CD4-positive, alpha-beta T cell treated with Interleukin-21 for 1 hour (primary cell): ENCODE data around the gene MT3.
A peak's percentile ranks its signal among the peaks of the same experiment; 100 is the strongest.
"Not testable (repeated sequence)": the region's sequence is repeated elsewhere in the genome, so short reads cannot be mapped to it uniquely, and the experiment has no call there.

Source experiments
- DNase-seq: peaks from one replicate; pipeline ENCODE4 v3.0.0-alpha.2; 2020

The MT3 gene

GRCh38 chr16:56610017-56610608, 20.8 kb downstream of the MT3 start:
- peak; percentile 76 for DNase-seq

DNA sequence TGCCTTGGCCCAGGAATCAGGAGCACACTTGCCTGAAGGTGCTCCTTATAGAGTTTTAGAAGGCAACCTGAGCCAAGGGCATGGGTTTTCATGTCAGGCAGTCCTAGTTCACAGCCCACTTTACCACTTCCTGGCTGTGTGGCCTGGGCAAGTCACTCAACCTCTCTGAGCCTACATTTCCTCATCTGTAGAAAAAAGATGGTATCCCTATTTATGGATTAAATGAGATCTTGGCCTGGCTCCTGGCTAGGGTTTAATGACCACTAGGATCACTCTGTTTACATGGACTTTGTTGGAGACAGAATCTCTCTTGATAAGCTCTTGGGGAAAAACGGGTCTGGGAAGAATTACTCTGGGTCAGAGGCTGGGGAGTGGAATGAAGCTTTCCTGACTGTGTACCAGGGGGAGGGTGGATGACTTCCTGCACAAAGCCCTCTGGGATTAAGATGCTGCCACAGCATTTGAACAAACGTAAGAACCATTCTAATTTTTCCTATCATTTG, 21.3 kb downstream of the MT3 start:
- no peak for DNase-seq

GRCh38 chr16:56611281-56611833, 22.0 kb downstream of the MT3 start:
- no peak for DNase-seq

- no peak for DNase-seq
Observed at GRCh38 chr16:56613706-56614105, 24.4 kb downstream of the MT3 start.

- DNase-seq = no peak
Observed at GRCh38 chr16:56614549-56614991, 25.2 kb downstream of the MT3 start.

- no peak for DNase-seq
Observed at GRCh38 chr16:56615353-56615752, 26.0 kb downstream of the MT3 start.

DNA sequence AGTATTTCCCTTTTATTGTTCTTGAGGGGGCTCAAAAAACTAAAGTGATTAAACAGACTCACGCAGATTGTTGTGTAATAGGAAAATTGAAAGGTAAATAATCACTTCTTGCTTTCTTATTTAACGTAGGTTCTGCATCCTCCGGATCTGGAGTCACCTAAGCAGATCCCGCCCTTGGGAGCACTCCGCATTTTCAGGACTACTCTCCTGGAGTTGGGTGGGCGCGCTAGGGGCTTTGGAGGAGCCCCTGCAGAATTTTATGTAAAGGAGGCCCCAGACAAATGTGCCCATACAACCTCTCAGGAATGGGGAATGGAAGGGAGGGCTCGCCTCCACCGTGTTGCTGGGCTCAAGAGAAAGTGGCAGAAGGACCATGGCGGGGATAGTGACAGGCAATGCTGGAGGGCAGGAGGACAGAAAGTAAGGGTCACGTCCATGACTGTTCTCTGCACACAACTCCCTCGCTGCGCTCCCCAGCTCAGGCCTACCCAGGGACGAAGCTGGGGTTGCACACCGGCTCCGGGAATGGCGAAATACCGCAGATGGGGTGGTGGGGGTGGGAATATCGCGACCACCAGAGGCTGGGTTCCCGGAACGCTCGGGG, 27.4 kb downstream of the MT3 start:
- DNase-seq = no peak

DNA sequence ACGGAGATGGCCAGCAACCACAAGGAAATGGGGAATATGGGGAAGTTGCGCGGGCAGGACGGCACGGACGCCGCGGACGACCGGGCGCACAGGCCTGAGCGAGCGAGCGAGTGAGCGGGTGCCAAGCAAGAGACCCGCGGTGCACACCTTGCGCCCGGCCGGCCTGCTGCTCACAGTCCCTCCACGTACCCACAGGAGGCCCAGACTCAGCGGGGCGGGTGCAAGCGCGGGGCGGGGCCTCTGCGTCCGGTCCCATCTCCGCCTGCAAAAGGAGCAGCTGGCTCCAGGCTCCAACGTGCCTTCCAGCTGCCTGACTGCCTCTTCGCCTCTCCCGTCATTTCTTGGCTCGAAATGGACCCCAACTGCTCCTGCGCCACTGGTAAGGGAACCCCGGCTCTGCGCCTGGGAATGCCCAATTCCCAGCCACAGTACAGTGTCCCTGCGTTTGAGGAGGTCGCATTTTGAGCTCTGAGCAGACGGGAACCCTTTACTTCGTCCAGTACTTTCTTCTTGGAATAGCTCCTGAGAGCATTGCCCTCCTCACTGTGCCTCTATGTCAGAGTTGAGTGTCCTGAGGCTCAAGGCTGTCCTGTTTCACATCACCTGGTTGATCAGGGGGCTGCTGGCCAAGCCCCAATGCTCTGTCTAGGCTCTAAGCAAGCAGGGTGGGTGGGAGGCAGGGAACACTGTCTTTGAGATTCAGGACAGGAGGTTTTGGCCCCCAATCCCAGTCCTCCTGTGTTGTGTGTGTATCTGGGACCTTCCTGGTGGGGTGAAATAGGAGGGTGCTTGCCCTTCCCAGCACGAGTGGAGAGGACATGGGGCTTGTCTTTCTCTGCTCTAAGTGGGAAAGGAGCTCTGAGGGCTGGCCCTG, 28.1 kb downstream of the MT3 start:
- peak; percentile 45 for DNase-seq

DNA sequence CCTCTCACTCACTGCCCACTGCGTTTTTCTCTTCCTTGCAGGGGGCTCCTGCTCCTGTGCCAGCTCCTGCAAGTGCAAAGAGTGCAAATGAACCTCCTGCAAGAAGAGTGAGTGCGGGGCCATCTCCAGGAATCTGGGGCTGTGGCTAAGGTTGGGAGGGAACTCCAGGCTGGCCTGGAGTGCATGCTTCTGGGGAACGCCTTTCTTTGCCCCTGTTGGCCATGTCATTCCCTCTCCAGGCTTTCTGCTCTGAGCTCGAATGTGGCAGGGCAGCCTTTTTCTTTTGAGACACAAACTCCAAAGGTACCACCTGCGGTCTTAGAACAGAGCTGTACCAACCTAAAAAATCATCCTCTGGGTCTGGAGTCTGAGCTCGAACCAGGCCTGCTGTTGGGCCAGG, 28.8 kb downstream of the MT3 start:
- DNase-seq = no peak

GRCh38 chr16:56620339-56620897, 31.1 kb downstream of the MT3 start:
- no peak for DNase-seq

DNA sequence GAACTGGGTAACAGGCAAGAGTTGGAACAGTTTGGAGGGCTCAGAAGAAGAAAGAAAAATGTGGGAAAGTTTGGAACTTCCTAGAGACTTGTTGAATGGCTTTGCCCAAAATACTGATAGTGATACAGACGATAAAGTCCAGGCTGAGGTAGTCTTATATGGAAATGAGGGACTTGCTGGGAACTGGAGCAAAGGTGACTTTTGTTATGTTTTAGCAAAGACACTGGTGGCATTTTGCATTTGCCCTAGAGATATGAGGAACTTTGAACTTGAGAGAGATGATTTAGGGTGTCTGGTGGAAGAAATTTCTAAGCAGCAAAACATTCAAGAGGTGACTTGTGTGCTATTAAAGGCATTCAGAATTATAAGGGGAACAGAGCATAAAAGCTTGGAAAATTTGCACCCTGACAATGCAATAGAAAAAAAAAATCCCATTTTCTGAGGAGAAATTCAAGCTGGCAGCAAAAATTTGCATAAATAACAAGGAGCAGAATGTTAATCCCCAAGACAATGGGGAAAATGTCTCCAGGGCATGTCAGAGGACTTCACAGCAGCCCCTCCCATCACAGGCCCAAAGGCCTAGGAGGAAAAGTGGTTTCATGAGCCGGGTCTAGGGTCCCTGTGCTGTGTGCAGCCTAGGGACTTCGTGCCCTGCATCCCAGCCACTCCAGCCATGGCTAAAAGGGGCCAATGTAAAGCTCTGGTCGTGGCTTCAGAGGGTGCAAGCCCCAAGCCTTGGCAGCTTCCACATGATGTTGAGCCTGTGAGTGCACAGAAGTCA, 32.5 kb downstream of the MT3 start:
- not testable (repeated sequence) for DNase-seq

DNA sequence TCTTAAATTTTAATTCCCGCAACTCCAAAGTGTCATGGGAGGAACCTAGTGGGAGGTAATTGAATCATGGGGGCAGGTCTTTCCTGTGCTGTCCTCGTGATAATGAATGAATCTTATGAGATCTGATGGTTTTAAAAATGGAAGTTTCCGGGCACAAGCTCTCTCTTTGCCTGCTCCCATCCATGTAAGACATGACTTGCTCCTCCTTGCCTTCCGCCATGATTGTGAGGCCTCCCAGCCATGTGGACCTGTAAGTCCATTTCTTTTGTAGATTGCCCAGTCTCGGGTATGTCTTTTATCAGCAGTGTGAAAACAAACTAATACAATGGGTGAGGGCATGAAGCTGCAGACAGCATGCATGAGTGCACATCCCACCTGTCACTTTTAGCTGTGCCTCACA, 33.9 kb downstream of the MT3 start:
- not testable (repeated sequence) for DNase-seq

- DNase-seq = no peak
Observed at GRCh38 chr16:56623637-56624036, 34.3 kb downstream of the MT3 start.

- no peak for DNase-seq
Observed at GRCh38 chr16:56625140-56625942, 36.0 kb downstream of the MT3 start, which contains the start of gene MT1E. MT1E (plus strand) TSS chr16:56625781; CDS start chr16:56625852, 71 bp downstream.

- DNase-seq = no peak
Observed at GRCh38 chr16:56625943-56626654, 36.8 kb downstream of the MT3 start.

GRCh38 chr16:56626685-56627084, 37.4 kb downstream of the MT3 start:
- DNase-seq = no peak

GRCh38 chr16:56628486-56629350, 39.4 kb downstream of the MT3 start:
- DNase-seq = no peak

GRCh38 chr16:56629531-56629930, 40.2 kb downstream of the MT3 start:
- DNase-seq = no peak

GRCh38 chr16:56630134-56630533, 40.8 kb downstream of the MT3 start:
- no peak for DNase-seq

GRCh38 chr16:56631197-56631596, 41.9 kb downstream of the MT3 start:
- no peak for DNase-seq
